A204.1 (cell line): ENCODE results near the gene FN1.
"Not testable (repeated sequence)": the region's sequence is repeated elsewhere in the genome, so short reads cannot be mapped to it uniquely, and the experiment has no call there.

Source experiments
- FAIRE-seq: peaks from 2 replicates; lab custom pipeline; 2012; peaks lifted over from hg19 to GRCh38; lab: Jason Lieb, UNC

FN1 gene

GRCh38 chr2:215364157-215365155, 71.4 kb downstream of the FN1 start:
- FAIRE-seq = no peak

DNA sequence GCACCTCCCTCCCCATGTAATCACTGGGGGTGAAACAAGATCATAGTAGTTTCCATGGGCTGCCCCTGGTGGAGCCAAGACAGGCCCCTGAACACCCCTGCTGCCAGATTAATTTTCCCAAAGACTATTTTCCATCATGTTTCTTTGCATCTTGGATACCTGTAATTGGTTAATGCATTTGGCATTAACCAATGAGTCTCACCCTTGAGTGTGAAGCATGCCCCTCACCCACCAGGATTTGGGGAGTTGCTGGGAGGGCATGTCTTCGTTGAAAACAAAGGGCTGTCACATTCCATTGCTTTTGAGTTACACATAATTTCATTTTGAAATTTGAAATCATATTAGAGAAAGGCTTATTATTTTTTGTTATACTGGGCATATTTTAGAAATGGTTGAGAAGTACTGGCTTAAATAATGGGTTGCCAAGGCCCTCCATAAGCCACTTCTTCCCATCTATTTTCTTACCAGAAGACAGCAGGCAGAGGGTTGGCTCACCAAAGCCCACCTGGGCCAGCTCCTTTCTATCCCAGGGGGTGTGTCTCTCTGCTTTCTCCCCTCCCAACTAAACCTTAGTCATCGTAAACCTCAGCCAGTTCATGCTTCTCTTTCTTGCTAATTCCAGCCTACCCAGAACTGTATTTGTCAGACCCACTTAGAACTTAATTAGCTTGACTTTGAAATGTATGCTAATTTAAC, 72.3 kb downstream of the FN1 start:
- no peak for FAIRE-seq

DNA sequence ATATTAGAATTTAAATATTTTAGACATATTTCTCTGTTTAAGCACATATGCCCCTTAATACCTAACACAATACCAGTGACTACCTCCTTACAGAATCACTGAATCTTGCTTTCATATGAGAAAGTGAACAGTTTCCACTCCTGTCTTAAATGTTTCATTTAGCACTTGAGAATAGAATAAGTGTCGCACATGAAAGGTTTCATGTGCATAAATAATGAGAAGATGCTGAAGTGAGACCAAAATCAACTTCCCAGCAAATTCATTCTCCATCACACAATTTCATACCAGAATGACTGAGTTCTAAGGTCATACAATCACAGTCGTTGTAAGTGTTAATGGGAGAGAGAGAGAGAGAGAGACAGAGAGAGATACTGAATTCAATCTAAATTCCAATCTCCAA, 72.8 kb downstream of the FN1 start:
- FAIRE-seq = no peak

DNA sequence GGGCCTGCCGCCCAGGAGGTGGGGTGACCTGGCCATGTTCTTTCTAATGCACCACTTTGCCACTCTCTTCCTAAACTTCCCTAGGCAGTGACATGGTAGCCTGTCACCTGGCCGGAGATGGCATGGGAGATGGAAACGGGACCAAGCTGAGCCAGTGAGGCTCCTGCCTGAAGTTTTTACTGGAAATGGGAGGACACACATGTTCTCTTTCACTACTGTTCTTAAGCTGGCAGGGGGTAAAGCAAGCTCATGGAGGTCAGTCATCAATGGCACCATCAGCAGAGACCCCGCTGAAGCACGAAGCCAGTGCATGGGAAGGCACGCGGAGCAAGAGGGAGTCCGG, 73.3 kb downstream of the FN1 start:
- no peak for FAIRE-seq

- FAIRE-seq = no peak
Measured at GRCh38 chr2:215361876-215362561, 73.8 kb downstream of the FN1 start.

- no peak for FAIRE-seq
Measured at GRCh38 chr2:215361211-215361875, 74.5 kb downstream of the FN1 start.

DNA sequence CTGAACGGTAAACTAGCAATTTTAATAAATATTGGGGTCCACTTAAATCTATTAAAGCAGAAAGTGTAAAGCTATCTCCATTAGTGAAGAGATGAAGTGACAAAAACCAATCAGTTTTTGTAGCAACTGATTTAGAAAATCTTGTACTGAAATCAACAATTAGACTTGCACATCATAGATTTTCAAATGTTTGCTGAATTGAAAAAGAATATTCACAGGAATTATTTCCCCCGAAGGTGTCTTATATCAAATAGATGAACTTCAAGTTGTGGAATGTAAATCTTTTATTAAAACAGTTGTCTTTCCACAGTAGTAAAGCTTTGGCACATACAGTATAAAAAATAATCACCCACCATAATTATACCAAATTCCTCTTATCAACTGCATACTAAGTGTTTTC, 75.3 kb downstream of the FN1 start:
- FAIRE-seq = peak; percentile 53

DNA sequence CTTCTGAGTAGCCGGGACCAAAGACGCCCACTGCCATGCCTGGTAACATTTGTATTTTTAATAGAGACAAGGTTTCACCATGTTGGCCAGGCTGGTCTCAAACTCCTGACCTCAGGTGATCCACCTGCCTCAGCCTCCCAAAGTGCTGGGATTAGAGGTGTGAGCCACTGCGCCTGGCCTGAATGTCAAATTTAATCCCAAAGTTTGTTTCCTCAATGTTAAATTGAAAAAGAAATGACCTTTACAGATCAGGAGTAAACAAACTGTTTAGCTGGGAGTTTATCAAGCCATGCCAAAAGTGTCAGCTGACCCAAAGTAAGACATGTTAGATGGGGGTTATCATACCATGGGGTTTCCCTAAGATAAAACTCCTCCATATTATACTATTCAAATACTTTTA, 75.8 kb downstream of the FN1 start:
- FAIRE-seq = not testable (repeated sequence)

DNA sequence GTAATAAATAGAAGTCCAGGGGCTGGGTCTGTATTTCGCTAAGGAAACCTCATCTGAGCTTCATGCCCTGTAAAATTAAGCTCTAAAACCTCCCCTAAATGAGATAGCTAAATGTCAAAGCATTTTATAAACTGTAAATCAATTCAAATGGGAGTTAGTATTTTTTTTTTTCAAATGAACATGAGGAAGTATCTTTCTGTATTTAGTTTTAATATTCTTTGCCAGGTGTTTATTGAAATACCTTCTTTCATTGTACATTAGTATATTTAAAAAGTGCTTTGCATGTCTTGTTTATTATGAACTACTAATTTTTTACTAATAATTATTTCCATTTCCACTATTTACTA, 76.3 kb downstream of the FN1 start:
- FAIRE-seq = no peak

DNA sequence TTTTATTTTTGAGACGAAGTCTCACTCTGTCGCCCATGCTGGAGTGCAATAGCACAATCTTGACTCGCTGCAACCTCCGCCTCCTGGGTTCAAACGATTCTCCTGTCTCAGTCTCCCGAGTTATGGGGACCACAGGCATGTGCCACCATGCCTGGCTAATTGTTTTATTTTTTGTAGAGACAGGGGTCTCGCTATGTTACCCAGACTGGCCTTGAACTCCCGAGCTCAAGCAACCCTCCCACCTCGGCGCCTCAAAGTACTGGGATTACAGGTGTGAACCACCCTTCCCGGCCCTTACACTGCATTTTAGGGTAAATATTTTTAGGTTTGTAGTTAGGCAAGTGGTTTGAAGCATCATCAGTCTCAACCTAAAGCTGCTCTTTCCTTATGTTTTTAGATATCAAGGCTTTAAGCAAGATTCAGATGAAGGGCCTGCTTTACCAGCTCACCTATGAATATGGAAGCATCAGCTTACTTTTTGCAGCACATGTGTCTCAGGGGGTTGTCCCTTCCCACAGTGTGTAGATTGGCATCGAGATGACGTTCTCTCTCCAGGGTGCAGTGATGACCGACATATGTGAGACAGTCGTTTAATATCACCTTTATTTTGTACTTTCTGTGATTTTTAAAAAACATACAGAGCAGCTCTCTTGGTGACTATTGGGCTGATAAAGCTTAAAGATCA, 76.8 kb downstream of the FN1 start:
- no peak for FAIRE-seq

DNA sequence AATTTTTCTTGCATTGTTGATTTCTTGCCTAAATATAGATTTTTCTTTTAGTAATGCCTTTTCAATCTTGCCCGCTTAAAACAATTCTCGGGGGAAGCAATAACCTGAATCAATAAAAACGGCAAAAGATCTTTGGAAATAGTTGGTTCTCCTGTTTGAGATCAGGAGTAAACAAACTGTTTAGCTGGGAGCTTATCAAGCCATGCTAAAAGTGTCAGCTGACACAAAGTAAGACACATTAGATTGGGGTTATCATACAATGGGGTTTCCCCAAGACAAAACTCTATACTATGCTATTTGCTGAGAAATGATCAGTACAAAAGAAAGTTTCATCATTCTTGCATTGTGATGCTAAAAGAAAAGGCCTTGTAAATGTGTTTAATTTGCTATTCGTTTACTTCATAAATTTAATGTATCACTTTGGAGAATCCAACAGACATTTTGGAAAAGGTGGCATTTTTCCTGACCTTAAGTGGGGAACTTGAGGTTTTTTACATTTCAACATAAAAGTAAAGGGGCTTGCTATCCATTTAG, 77.5 kb downstream of the FN1 start:
- FAIRE-seq = no peak

GRCh38 chr2:215357660-215358059, 78.2 kb downstream of the FN1 start:
- FAIRE-seq = no peak

DNA sequence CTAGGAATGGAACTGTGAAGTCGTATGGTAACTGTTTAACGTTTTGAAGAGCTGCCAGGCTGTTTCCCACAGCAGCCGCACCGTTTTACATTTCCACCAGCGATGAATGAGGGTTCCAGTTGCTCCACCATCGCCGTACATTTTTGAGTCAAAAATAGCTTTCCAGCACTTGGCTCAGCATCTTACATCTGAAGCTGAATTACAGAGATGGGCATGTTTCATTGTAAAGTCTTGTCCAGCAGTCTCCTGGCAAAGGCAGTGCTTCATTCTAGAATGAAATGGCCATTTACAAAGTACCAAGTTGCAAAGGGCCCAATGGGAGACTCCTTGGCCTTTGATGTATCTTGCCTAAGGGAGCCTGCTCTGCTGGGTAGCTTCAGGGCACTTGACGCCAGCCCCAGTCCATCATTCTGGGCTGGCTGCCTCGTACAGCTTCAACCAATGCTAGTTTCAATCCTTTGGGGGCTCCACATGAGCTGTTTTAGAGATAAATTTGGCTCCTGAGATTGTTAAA, 78.9 kb downstream of the FN1 start:
- FAIRE-seq = no peak

DNA sequence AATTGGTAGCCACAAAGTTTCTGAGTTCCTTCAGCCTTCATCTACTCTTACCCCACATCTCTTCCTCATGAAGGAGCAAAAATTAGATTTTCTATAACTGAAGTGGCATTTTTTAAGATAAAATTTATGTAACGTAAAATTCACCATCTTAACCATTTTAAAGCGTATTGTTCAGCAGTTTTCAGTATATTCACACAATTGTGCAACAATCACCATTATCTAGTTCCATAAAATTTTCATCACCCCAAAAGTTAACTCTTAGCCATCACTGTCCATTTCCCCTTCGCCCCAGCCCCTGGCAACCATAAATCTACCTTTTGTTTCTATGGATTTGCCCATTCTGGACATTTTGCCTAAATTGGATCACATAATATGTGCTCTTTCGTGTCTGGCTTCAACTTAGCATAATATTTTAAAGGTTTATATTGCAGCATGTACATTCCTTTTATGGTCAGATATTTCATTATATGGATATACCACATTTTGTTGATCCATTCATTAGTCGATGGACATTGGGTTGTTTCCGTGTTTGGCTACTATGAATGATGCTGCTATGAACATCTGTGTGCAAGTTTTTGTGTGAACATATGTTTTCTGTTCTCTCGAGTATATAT, 79.4 kb downstream of the FN1 start:
- no peak for FAIRE-seq

DNA sequence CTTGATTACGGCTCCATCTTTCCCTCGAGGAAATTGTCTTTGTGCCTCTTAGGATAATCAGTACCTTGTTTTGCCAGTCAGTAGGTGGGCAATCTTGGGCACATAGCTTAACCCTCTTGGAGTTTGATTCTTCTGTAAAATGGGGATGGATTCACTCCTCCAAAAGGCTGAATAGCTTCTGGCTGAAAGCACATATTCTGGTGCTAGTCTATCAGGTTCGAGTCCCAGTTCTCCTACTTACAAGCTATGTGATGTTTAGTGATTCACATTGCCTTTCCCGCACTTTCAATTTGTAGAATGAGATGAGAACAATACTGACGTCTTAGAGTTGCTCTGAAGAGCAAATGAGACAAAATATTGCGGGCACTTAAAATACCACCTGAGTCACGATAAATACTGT, 80.1 kb downstream of the FN1 start:
- FAIRE-seq = no peak

DNA sequence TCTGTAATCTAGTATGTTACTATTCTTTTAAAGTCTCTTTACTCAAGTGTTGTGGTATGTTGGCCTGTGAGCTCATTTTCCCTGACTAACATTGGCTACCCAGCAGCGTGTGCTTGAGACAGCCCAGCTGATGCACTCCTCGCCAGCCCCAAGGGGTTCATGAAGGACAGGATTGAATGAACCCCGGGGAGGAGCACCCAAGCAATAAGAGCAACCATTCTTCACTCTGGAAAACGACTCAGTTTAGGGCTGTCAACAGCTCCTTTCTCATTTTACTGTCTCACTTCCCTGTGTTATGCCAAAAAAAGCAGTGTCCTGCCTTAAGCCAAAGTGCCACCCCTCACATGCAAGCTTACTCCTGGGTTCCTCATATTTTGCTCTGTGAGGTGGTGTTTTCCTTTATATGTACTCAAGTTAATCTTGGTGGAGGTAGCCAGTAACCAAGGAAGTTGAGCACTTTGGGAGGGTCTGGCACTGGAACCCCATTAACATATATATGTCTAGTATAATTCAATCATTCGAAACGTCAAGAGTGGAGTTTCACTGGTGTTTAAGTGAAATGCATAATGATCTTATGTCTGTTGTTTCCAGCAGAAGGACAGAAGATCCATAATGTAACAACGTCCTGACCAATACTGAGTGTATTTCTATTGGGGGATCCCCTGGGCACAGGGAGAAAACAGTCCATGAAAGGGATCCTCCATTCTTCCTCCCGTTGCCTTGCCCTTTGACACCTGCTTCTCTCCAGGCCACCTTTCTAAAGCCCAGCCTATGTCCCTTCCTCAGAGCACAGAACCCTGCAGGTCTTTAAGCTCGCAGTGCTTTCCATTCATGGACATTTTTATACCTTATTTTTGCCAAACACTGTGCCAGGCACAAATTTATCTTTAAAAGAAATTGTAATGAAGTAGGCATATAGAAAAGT, 80.8 kb downstream of the FN1 start:
- FAIRE-seq = no peak

- FAIRE-seq = no peak
Measured at GRCh38 chr2:215352602-215353001, 83.3 kb downstream of the FN1 start.

DNA sequence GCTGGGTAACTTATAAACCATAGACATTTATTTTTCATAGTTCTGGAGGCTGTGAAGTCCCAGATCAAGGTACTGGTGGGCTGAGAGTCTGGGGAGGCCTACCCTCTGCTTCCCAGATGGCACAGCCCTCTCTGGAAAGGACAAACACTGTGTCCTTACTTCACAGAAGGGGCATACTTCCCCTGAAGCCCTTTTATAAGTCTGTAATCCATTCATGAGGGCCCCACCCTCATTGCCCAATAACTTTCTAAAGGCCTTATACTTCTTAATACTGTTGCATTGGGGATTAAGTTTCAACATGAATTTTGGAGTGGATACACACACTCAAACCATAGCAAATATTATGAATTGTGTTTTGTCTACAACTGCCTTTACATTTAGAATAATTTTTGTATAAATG, 88.0 kb downstream of the FN1 start:
- no peak for FAIRE-seq

GRCh38 chr2:215338883-215339679, 96.8 kb downstream of the FN1 start:
- no peak for FAIRE-seq
